HepG2 (cell line): Measurements from ENCODE around the gene ALDH16A1. TPM values are rescaled to one million over a fixed set of nuclear protein-coding genes. Genes with fewer than 3 reads are reported as not detected.

Source experiments
- ATAC-seq: fragments of 200-7000 bp; cut with Tn5 transposase; 3 replicates; pipeline ENCODE4 v1.9.1; 2020; ENCODE audit warnings: mild to moderate bottlenecking, moderate library complexity
- BruUV-seq: library from RNA; stranded (reverse); fragments of 400-500 nt; replicated peaks from 2 replicates; lab custom pipeline; 2021; lab: Mats Ljungman, UMichigan
- CTCF ChIA-PET: fragments of 300-600 bp; formaldehyde crosslinking; extraction: SDS; loops from one replicate; lab custom pipeline; 2021; ENCODE audit warnings: low total read pairs, inconsistent platforms, low intra/inter-chr PET ratio; lab: Yijun Ruan, JAX
- POLR2A ChIA-PET: fragments of 350-600 bp; sonication (Branson Sonifier 250); formaldehyde crosslinking; loops from one replicate; lab custom pipeline; 2020; ENCODE audit warnings: antibody characterized with exemption, inconsistent platforms; lab: Yijun Ruan, JAX
- DNase-seq: peaks from one replicate; pipeline ENCODE4 v3.0.0-alpha.2; 2015; ENCODE audit warnings: low spot score
- FAIRE-seq: peaks from 3 replicates; lab custom pipeline; 2011; peaks lifted over from hg19 to GRCh38; lab: Jason Lieb, UNC
- H2AFZ ChIP-seq: one replicate; pipeline ENCODE4 v1.6.1; 2011; ENCODE audit warnings: low read length, inconsistent platforms
- H3K27ac ChIP-seq: fragments of 300-600 bp; 3 replicates; pipeline ENCODE4 v1.8.0; 2011; ENCODE audit warnings: mixed run types, mild to moderate bottlenecking, mixed read lengths, low read length, inconsistent platforms; ENCODE audit not compliant: insufficient read depth; ENCODE audit errors: extremely low read length
- H3K27me3 ChIP-seq, 2 experiments: fragments of 200-600 bp in 1 of 2; 2 replicates in 1 of 2; 3 replicates in 1 of 2; pipeline versions ENCODE4 v1.6.0 to v1.8.0; 2011; ENCODE audit warnings: low read length in 2 of 2, mild to moderate bottlenecking in 2 of 2, moderate library complexity in 2 of 2, inconsistent platforms in 1 of 2; ENCODE audit not compliant: insufficient read depth in 2 of 2, control insufficient read depth in 1 of 2
- H3K36me3 ChIP-seq, 2 experiments: fragments of 200-600 bp in 1 of 2; replicated peaks in 1 of 2; 2 replicates in 1 of 2; 3 replicates in 1 of 2; pipeline versions ENCODE4 v1.5.1 to v1.8.0; 2011; ENCODE audit warnings: low read length in 2 of 2, inconsistent platforms in 1 of 2; ENCODE audit not compliant: insufficient read depth in 2 of 2, control insufficient read depth in 1 of 2
- H3K4me1 ChIP-seq: 2 replicates; pipeline ENCODE4 v1.5.1; 2012; ENCODE audit warnings: low read length, inconsistent platforms; ENCODE audit not compliant: insufficient read depth
- H3K4me2 ChIP-seq: 2 replicates; pipeline ENCODE4 v1.6.0; 2011; ENCODE audit warnings: low read depth, low read length, inconsistent platforms
- H3K4me3 ChIP-seq, 3 experiments: fragments of 200-600 bp in 1 of 3; sonication (generic), shearing (Covaris generic) in 1 of 3; replicated peaks in 1 of 3; 2 replicates each; pipeline ENCODE4 v1.5.1; 2011 to 2016; ENCODE audit warnings: low read length in 3 of 3, inconsistent platforms in 2 of 3, low read depth in 2 of 3, mild to moderate bottlenecking in 2 of 3, control low read depth in 1 of 3, mixed read lengths in 1 of 3; ENCODE audit not compliant: insufficient read depth in 1 of 3
- H3K79me2 ChIP-seq: one replicate; pipeline ENCODE4 v1.6.1; 2011; ENCODE audit warnings: low read length, inconsistent platforms; ENCODE audit not compliant: insufficient read depth
- H3K9ac ChIP-seq: 2 replicates; pipeline ENCODE4 v1.6.0; 2011; ENCODE audit warnings: mild to moderate bottlenecking, low read depth, low read length, inconsistent platforms; ENCODE audit not compliant: insufficient read depth
- H3K9me3 ChIP-seq: 2 replicates; pipeline ENCODE4 v1.5.1; 2012; ENCODE audit warnings: mild to moderate bottlenecking, low read length
- H4K20me1 ChIP-seq: 2 replicates; pipeline ENCODE4 v1.6.0; 2011; ENCODE audit warnings: inconsistent platforms, mild to moderate bottlenecking, low read length, moderate library complexity; ENCODE audit not compliant: insufficient read depth
- AGO2 ChIP-seq: fragments of 200-400 bp; formaldehyde crosslinking; optimal IDR thresholded peaks from 2 replicates; pipeline ENCODE3; 2017; ENCODE audit warnings: mild to moderate bottlenecking, low read depth, low read length, moderate library complexity
- BRD4 ChIP-seq: sonication (generic); formaldehyde crosslinking; IDR thresholded peaks from 2 replicates; pipeline ENCODE4 v1.4.0; 2020; ENCODE audit warnings: missing genetic modification reagents
- CEBPB ChIP-seq: IDR thresholded peaks from 2 replicates; pipeline ENCODE4 v1.6.1; 2011; ENCODE audit warnings: low read depth, low read length, improper control_type of control experiment, borderline replicate concordance
- IKZF4 ChIP-seq: sonication (generic); formaldehyde crosslinking; IDR thresholded peaks from 2 replicates; pipeline ENCODE4 v1.5.1; 2020; ENCODE audit warnings: borderline replicate concordance, mild to moderate bottlenecking, low read depth, missing genetic modification reagents; ENCODE audit errors: not compliant biosample characterization
- MXD4 ChIP-seq: IDR thresholded peaks from 2 replicates; pipeline ENCODE4 v1.6.1; 2016; ENCODE audit warnings: mild to moderate bottlenecking, missing biosample characterization, missing genetic modification reagents
- NONO ChIP-seq, 2 experiments: fragments of 450-650 bp in 1 of 2; sonication (generic) in 1 of 2; formaldehyde crosslinking in 1 of 2; IDR thresholded peaks in 1 of 2; conservative IDR thresholded peaks in 1 of 2; 2 replicates each; pipeline versions ENCODE4 v1.6.1 to v1.8.0; 2017 to 2022; ENCODE audit warnings: mild to moderate bottlenecking in 1 of 2, missing genetic modification reagents in 1 of 2, moderate library complexity in 1 of 2
- POLR2G ChIP-seq: fragments of 200-400 bp; formaldehyde crosslinking; IDR thresholded peaks from 2 replicates; pipeline ENCODE4 v1.6.1; 2018; ENCODE audit warnings: mild to moderate bottlenecking, low read depth, low read length, moderate library complexity
- RBFOX2 ChIP-seq: fragments of 200-400 bp; formaldehyde crosslinking; IDR thresholded peaks from 2 replicates; pipeline ENCODE4 v1.6.1; 2017; ENCODE audit warnings: low read depth, mild to moderate bottlenecking, low read length
- SMC3 ChIP-seq: IDR thresholded peaks from 2 replicates; pipeline ENCODE4 v1.6.1; 2011; ENCODE audit warnings: low read length, improper control_type of control experiment
- ZBTB38 ChIP-seq: sonication (generic); formaldehyde crosslinking; IDR thresholded peaks from 2 replicates; pipeline ENCODE4 v1.5.1; 2020; ENCODE audit warnings: mild to moderate bottlenecking, missing genetic modification reagents
- ZNF431 ChIP-seq: sonication (generic); formaldehyde crosslinking; IDR thresholded peaks from 2 replicates; pipeline ENCODE4 v1.9.0; 2022; ENCODE audit warnings: missing genetic modification reagents, low read depth, mild to moderate bottlenecking, borderline replicate concordance
- ZNF7 ChIP-seq: IDR thresholded peaks from 2 replicates; pipeline ENCODE4 v1.6.1; 2016; ENCODE audit warnings: missing biosample characterization, missing genetic modification reagents
- ZNF772 ChIP-seq: sonication (generic); formaldehyde crosslinking; IDR thresholded peaks from 2 replicates; pipeline ENCODE4 v1.5.0; 2020; ENCODE audit warnings: mild to moderate bottlenecking, missing genetic modification reagents
- ZNF841 ChIP-seq: sonication (generic); formaldehyde crosslinking; IDR thresholded peaks from 2 replicates; pipeline ENCODE4 v1.8.1; 2023; ENCODE audit warnings: missing genetic modification reagents, borderline replicate concordance
- WGBS: methylation state at CpG from one replicate; pipeline ENCODE4 v1.1.6; 2017; ENCODE audit warnings: low lambda C conversion rate; 5-methylcytosine and 5-hydroxymethylcytosine counted together
- in situ Hi-C: cut with HindIII; loops from 2 replicates; pipeline ENCODE4 v1.10.0; 2017; ENCODE audit warnings: low pct_unique_long_range_greater_than_20kb; ENCODE audit not compliant: extremely low pct_ligation_motif_present
- intact Hi-C: fragments of 100-400 bp; cut with micrococcal nuclease; formaldehyde crosslinking; loops from one replicate; pipeline ENCODE4 v1.10.0; 2022; ENCODE audit not compliant: unreplicated experiment
- polyA plus RNA-seq, 8 experiments: library from polyadenylated mRNA; depleted of rRNA in 3 of 8; stranded (reverse) in 7 of 8; unstranded in 1 of 8; fragments of >200 nt; fragmentation: Illumina TruSeq in 4 of 8; extraction: Trizol in 4 of 8; gene quantifications; 2 replicates each; pipeline versions ENCODE4 v1.2.1 to v1.2.3, GENCODE V29; 2011 to 2016; ENCODE audit warnings: low read depth in 4 of 8, missing spikeins in 1 of 8, mixed read lengths in 1 of 8; ENCODE audit not compliant: insufficient read depth in 1 of 8
- total RNA-seq, 5 experiments: library from RNA; depleted of rRNA; stranded (reverse); fragments of >200 nt; fragmentation: Illumina TruSeq; extraction: Trizol; gene quantifications; 2 replicates each; pipeline ENCODE4 v1.2.3, GENCODE V29; 2016; ENCODE audit warnings: low read depth in 1 of 5
- TF ChIP-seq, protein P1 (sequence below): sonication (generic); formaldehyde crosslinking; conservative IDR thresholded peaks from 2 replicates; pipeline ENCODE4 v1.8.0; 2022; ENCODE audit warnings: mild to moderate bottlenecking, moderate library complexity, missing genetic modification reagents
- TF ChIP-seq, protein P2 (sequence below): sonication (generic); IDR thresholded peaks from 2 replicates; pipeline ENCODE4 v1.6.1; 2016; ENCODE audit warnings: low read depth, borderline replicate concordance
- TF ChIP-seq, protein P3 (sequence below): IDR thresholded peaks from 2 replicates; pipeline ENCODE4 v1.6.1; 2016; ENCODE audit warnings: mild to moderate bottlenecking, missing biosample characterization, missing genetic modification reagents
- TF ChIP-seq, protein P4 (sequence below): sonication (generic); formaldehyde crosslinking; IDR thresholded peaks from 2 replicates; pipeline ENCODE4 v1.5.0; 2020; ENCODE audit warnings: mild to moderate bottlenecking, missing genetic modification reagents

The ALDH16A1 gene
- total and polyA plus RNA-seq, 2 of the 13 experiments (the other 11 are each of a cell fraction or from before 2014, with no cell fraction given), result 8.4 to 34.9 TPM

DNA sequence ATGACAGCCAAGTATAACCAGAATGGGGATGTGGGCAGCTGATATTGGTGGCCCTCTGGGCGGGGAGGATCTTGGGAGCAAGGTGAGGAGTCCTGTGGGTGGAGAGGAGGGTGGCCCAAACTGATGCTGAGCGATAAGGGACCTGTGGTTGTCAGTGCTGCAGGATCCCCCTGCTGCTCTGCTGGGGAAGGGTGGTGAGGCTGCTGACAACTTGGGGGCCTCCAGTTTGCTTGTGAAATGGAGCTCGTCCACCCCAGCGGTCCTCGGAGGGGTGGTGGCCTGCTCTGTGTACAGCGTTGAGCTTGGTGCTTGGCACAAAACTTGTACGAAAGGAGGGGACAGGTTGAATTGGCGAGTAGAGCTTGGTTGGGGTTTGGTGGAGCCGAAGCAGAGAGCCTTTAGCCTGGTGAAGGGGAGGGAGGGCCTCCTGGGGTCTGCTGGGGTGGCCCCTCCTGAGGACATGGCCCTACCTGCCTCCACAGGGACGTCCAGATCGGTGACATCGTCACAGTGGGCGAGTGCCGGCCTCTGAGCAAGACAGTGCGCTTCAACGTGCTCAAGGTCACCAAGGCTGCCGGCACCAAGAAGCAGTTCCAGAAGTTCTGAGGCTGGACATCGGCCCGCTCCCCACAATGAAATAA, 46.1 kb downstream of the ALDH16A1 start:
- Histone ChIP-seq H3K4me2 (peak overlapping the region; percentile 92; the same call in 1 of the 2 replicates), H3K27ac (peak overlapping the region; percentile 16), H3K27me3 (peaks cover 0 to 4% of the 10 kb centered on the region in 2 experiments; a peak in 1 of 5 replicates), H3K79me2 (peaks cover 27% of the 10 kb centered on the region), H3K9me3 (no peaks in the 10 kb centered on the region), H4K20me1 (peaks cover 24% of the 10 kb centered on the region; the same call in 1 of the 2 replicates), H3K36me3 (peaks cover 15 to 25% of the 10 kb centered on the region in 2 experiments), H3K4me3 (no peak overlapping the region), H3K4me1 (peaks cover 57% of the 10 kb centered on the region), H2AFZ (no peak overlapping the region), H3K9ac (peak overlapping the region; percentile 37; the same call in 1 of the 2 replicates)
- intact Hi-C loops, result no loop called here
- CTCF ChIA-PET, result no interaction called here
- POLR2A ChIA-PET, result interaction anchor here (1.4 to 1.8 kb wide), 3 partner anchors 10 to 81 kb away, joined by 3 to 7 read pairs (median 4); partner anchors contain the start of genes FCGRT and NOSIP
- DNase-seq (no peak), ATAC-seq (no peak), FAIRE-seq (no peak)
- in situ Hi-C loops, result loop anchor here (5.0 kb wide), 2 partner anchors 73 to 173 kb away; no protein-coding TSS in a partner anchor
- no TSS peak for BruUV-seq
- WGBS, result 97% methylated on average over 18 of the region's 19 CpGs
- TF ChIP-seq RBFOX2 (peak; percentile 62), ZNF7 (no peak), BRD4 (CRISPR knock-in tag) (no peak), ZBTB38 (CRISPR knock-in tag) (0 out of 2 replicates have a peak, but pooled peaks have one; percentile 18), SMC3 (no peak), IKZF4 (CRISPR knock-in tag) (no peak), MXD4 (CRISPR knock-in tag) (no peak), ZNF841 (CRISPR knock-in tag) (no peak), CEBPB (no peak), AGO2 (peak; percentile 46), ZNF431 (CRISPR knock-in tag) (no peak), NONO (IDR thresholded peaks at IDR 0.05) (no peak), NONO (CRISPR knock-in tag; conservative IDR thresholded peaks at IDR 0.05) (0 out of 2 replicates have a peak, but pooled peaks have one; percentile 25), POLR2G (0 out of 2 replicates have a peak, but pooled peaks have one; percentile 8), ZNF772 (CRISPR knock-in tag) (no peak)
- TF ChIP-seq, protein P1, sequence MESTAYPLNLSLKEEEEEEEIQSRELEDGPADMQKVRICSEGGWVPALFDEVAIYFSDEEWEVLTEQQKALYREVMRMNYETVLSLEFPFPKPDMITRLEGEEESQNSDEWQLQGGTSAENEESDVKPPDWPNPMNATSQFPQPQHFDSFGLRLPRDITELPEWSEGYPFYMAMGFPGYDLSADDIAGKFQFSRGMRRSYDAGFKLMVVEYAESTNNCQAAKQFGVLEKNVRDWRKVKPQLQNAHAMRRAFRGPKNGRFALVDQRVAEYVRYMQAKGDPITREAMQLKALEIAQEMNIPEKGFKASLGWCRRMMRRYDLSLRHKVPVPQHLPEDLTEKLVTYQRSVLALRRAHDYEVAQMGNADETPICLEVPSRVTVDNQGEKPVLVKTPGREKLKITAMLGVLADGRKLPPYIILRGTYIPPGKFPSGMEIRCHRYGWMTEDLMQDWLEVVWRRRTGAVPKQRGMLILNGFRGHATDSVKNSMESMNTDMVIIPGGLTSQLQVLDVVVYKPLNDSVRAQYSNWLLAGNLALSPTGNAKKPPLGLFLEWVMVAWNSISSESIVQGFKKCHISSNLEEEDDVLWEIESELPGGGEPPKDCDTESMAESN, result no peak
- TF ChIP-seq, protein P2, sequence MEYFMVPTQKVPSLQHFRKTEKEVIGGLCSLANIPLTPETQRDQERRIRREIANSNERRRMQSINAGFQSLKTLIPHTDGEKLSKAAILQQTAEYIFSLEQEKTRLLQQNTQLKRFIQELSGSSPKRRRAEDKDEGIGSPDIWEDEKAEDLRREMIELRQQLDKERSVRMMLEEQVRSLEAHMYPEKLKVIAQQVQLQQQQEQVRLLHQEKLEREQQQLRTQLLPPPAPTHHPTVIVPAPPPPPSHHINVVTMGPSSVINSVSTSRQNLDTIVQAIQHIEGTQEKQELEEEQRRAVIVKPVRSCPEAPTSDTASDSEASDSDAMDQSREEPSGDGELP, result no peak
- TF ChIP-seq, protein P3, sequence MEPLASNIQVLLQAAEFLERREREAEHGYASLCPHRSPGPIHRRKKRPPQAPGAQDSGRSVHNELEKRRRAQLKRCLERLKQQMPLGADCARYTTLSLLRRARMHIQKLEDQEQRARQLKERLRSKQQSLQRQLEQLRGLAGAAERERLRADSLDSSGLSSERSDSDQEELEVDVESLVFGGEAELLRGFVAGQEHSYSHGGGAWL (CRISPR knock-in tag), result no peak
- TF ChIP-seq, protein P4, sequence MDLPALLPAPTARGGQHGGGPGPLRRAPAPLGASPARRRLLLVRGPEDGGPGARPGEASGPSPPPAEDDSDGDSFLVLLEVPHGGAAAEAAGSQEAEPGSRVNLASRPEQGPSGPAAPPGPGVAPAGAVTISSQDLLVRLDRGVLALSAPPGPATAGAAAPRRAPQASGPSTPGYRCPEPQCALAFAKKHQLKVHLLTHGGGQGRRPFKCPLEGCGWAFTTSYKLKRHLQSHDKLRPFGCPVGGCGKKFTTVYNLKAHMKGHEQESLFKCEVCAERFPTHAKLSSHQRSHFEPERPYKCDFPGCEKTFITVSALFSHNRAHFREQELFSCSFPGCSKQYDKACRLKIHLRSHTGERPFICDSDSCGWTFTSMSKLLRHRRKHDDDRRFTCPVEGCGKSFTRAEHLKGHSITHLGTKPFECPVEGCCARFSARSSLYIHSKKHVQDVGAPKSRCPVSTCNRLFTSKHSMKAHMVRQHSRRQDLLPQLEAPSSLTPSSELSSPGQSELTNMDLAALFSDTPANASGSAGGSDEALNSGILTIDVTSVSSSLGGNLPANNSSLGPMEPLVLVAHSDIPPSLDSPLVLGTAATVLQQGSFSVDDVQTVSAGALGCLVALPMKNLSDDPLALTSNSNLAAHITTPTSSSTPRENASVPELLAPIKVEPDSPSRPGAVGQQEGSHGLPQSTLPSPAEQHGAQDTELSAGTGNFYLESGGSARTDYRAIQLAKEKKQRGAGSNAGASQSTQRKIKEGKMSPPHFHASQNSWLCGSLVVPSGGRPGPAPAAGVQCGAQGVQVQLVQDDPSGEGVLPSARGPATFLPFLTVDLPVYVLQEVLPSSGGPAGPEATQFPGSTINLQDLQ (CRISPR knock-in tag), result no peak
